Glutamatergic neuron (in vitro differentiated cells): ENCODE measurements around the gene DEFB112. TPM values are rescaled to one million over a fixed set of nuclear protein-coding genes. Genes with fewer than 3 reads are reported as not detected.

Experiments used
- DNase-seq: peaks from one replicate; pipeline ENCODE4 v3.0.0; 2022
- H3K27ac Mint-ChIP-seq: one replicate; pipeline ENCODE4 v1.8.0; 2020; ENCODE audit warnings: mild to moderate bottlenecking, mixed read lengths, inconsistent platforms; ENCODE audit not compliant: unreplicated experiment
- H3K27me3 Mint-ChIP-seq: one replicate; pipeline ENCODE4 v1.8.0; 2020; ENCODE audit warnings: mild to moderate bottlenecking, moderate library complexity, mixed read lengths, inconsistent platforms; ENCODE audit not compliant: unreplicated experiment
- H3K36me3 Mint-ChIP-seq: one replicate; pipeline ENCODE4 v1.8.0; 2020; ENCODE audit warnings: mild to moderate bottlenecking, mixed read lengths, inconsistent platforms; ENCODE audit not compliant: unreplicated experiment
- H3K4me1 Mint-ChIP-seq: one replicate; pipeline ENCODE4 v1.8.0; 2020; ENCODE audit warnings: mild to moderate bottlenecking, low read depth, mixed read lengths, inconsistent platforms; ENCODE audit not compliant: unreplicated experiment
- H3K4me3 Mint-ChIP-seq: one replicate; pipeline ENCODE4 v1.8.0; 2020; ENCODE audit warnings: mild to moderate bottlenecking, mixed read lengths, inconsistent platforms; ENCODE audit not compliant: unreplicated experiment
- H3K9me3 Mint-ChIP-seq: one replicate; pipeline ENCODE4 v1.8.0; 2020; ENCODE audit warnings: mild to moderate bottlenecking, moderate library complexity, mixed read lengths, inconsistent platforms; ENCODE audit not compliant: unreplicated experiment
- CTCF ChIP-seq: fragments of 200-600 bp; sonication (generic); IDR thresholded peaks from one replicate; pipeline ENCODE4 v1.5.0; 2021; ENCODE audit not compliant: partially characterized antibody, unreplicated experiment
- total RNA-seq: library from RNA; stranded (reverse); fragmentation: NEBNext Ultra II Directional; extraction: Animal tissue kit (Norgen Biotek cat#: 25700); gene quantifications from one replicate; pipeline ENCODE4 v1.2.1, GENCODE V29; 2021; ENCODE audit not compliant: unreplicated experiment

DEFB112 gene
- total RNA-seq, 1 donor from 2014 or later: not detected

GRCh38 chr6:50093116-50093937, 43.6 kb upstream of the DEFB112 start:
- Mint-ChIP-seq H3K4me3 (no peak overlapping the region), H3K9me3 (no peaks in the 10 kb centered on the region), H3K27ac (no peak overlapping the region), H3K36me3 (no peaks in the 10 kb centered on the region), H3K4me1 (peaks cover 8% of the 10 kb centered on the region), H3K27me3 (no peaks in the 10 kb centered on the region)
- DNase-seq: no peak
- no peak for TF ChIP-seq CTCF

- Mint-ChIP-seq H3K36me3 (no peaks in the 10 kb centered on the region), H3K4me1 (peaks cover 8% of the 10 kb centered on the region), H3K4me3 (no peak overlapping the region)
Observed at GRCh38 chr6:50091641-50092040, 41.9 kb upstream of the DEFB112 start.

GRCh38 chr6:50089911-50090310, 40.2 kb upstream of the DEFB112 start:
- no peak for DNase-seq
- no peaks in the 10 kb centered on the region for H3K9me3 Mint-ChIP-seq
- no peak overlapping the region for H3K4me3 Mint-ChIP-seq
- no peaks in the 10 kb centered on the region for H3K36me3 Mint-ChIP-seq
- no peaks in the 10 kb centered on the region for H3K27me3 Mint-ChIP-seq
- TF ChIP-seq CTCF: no peak
- no peak overlapping the region for H3K27ac Mint-ChIP-seq
- peaks cover 3% of the 10 kb centered on the region for H3K4me1 Mint-ChIP-seq

More at GRCh38 chr6:50091641-50092040, 41.9 kb upstream of the DEFB112 start:
- Mint-ChIP-seq H3K27me3 (no peaks in the 10 kb centered on the region), H3K27ac (no peak overlapping the region), H3K9me3 (no peaks in the 10 kb centered on the region)
- TF ChIP-seq CTCF: no peak
- DNase-seq: no peak

- no peak for TF ChIP-seq CTCF
- Mint-ChIP-seq H3K9me3 (no peaks in the 10 kb centered on the region), H3K4me3 (no peak overlapping the region), H3K36me3 (no peaks in the 10 kb centered on the region), H3K27me3 (no peaks in the 10 kb centered on the region), H3K4me1 (peaks cover 12% of the 10 kb centered on the region), H3K27ac (no peak overlapping the region)
- DNase-seq: no peak
Observed at GRCh38 chr6:50087231-50087954, 37.7 kb upstream of the DEFB112 start.

GRCh38 chr6:50077385-50077784, 27.7 kb upstream of the DEFB112 start:
- H3K27me3 Mint-ChIP-seq: no peaks in the 10 kb centered on the region
- H3K4me3 Mint-ChIP-seq: no peak overlapping the region
- peaks cover 8% of the 10 kb centered on the region for H3K4me1 Mint-ChIP-seq
- TF ChIP-seq CTCF: no peak
- no peaks in the 10 kb centered on the region for H3K36me3 Mint-ChIP-seq
- no peaks in the 10 kb centered on the region for H3K9me3 Mint-ChIP-seq
- no peak overlapping the region for H3K27ac Mint-ChIP-seq
- DNase-seq: no peak
